ENCODE data around the gene REXO2.
A peak's percentile ranks its signal among the peaks of the same experiment; 100 is the strongest.

The REXO2 gene

DNA sequence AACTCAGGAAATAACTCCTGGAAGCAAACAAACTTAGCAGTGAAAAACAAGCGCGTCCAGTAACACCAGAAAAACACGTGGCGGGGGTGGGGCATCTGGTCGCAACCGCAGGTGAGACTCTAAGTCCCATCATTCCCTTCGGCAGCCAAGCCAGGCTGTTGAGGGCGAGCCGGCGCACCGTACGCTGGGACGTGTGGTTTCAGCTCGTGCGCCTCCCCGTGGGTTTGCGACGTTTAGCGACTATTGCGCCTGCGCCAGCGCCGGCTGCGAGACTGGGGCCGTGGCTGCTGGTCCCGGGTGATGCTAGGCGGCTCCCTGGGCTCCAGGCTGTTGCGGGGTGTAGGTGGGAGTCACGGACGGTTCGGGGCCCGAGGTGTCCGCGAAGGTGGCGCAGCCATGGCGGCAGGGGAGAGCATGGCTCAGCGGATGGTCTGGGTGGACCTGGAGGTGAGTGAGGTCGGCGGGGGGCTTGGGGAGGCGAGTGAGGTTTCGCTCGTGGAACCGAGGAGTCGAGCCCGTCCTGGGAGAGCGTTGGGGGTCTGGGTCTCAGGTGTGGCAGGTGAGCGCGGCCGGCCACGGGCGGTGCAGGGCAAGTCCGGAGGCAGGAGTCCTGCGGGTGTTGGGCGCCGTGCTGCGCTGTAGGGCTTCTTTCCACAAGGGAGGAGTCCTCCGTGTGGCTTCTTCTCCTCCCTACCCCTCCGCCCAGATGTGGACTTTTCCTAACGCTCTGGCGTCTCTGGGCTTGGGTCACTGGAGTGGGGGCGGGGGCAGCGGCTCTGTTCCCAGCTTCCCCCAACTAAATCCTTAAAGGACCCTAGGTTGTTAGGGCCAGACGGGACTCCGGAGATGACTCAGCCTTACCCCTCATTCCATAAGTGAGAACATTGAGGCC is at the start of gene REXO2:
Gene REXO2, plus strand, starts transcription at position 239 of the 892 bp plus-strand sequence. Its CDS starts 62 bp downstream, at position 301.
- peak; percentile 85 to 91 for DNase-seq (ENCODE audit: low read depth in 2 of 2)

DNA sequence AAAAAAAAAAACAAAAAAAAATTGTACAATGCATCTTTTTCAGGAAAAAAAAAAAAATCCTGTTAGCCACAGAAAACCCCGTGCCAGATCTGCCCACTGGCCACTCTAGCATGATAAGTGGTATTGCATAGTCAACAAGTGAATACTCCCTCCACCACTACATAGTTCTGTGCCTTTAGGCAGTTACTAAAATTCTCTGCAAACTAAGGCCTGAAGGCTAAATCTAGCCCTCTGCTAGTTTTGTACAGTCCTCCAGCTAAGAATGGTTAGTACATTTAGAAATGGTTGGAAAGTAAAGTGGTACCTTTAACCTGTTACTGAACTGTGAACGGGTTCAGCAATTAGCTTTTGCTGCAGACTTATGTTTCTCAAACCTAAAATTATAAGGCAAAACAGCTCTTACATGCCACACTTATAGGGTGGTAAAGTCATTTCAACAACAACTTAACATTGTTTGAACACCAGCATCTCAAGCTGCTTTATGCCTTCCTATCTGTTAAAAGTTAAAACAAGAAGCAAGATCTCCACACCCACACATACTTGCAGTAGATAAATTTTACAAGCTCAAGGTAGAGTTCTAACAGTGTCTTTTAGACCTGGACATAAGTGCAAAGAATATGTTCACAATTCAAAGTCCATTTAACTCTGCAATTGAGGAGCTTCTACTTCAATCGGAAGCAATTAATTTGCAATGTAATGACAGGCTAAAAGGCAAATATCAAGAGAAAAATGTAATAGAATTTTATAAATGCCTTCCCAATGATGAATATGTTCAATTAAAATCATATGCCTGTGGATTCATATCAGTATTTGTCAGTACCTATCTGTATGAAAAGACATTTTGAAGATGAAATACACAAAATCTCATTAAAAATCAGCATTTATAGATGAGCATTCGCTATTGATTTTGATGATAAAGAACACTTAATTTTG is 46.3 kb upstream of the REXO2 start:
- no peak for DNase-seq (ENCODE audit: low read depth in 2 of 2)

DNA sequence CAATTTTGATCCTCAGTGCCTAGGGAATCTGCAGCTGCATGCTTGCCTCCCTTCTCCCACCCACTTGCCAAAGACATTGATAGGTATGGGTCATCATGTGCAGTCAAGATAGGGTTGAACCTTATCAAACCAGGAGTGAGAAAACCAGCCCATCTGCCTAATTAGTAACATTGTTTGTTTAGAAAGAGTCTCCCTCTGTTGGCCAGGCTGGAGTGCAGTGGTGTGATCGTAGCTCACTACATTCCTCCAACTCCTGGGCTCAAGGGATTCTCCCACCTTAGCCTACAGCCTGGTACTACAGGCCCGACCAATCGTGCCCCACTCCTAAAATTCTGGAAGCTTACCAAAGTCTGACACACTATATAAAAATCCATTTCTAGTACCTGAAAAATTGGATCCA is 43.5 kb upstream of the REXO2 start:
- DNase-seq (ENCODE audit: low read depth in 2 of 2): no peak

DNA sequence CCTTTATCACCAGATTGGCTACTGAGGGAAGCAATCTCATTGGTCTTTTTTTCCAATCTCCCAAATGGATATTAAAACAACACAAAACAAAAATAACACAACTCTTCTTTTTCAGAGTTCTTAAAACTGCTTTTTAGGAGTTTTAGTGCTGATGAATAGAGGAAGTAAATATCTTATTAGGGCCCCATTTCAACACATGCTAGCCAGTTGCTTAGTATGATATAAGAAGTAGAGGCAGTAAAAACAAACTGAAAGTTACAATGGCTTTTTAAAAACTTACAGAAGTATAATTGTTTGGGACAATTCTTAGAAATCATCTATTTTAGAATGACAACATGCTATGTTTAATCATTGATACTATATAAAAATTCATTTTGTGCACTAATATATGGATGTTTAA is 42.4 kb upstream of the REXO2 start:
- no peak for DNase-seq (ENCODE audit: low read depth in 2 of 2)

DNA sequence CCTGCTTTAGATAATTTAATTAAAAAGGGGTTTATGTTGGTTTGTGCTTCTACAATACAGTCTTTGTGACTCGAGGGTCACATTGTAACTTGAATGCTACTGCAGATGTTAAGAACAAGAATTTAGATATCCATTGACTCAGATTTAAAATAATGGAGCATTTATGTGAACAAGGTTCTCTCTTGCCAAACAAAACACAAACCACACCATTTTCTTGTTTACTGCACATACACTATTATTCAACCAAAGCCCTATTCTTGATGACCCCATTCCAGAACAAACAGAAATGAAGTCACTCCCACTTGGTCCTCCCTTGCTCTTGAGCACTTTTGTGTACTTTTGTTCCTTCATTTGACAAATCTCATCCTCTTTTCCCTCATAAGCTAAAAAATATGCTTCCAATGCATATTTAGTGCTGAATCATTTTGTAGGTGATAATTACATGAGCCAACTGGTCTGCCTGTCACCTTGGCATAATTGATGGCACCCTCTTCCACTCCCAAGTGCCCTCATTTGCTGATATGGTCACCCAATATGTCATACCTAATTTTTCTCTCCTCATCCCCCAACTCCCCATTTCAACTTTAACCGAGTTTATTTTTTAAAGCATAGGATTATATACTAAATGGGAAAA is 41.8 kb upstream of the REXO2 start:
- DNase-seq (ENCODE audit: low read depth in 2 of 2): no peak

DNA sequence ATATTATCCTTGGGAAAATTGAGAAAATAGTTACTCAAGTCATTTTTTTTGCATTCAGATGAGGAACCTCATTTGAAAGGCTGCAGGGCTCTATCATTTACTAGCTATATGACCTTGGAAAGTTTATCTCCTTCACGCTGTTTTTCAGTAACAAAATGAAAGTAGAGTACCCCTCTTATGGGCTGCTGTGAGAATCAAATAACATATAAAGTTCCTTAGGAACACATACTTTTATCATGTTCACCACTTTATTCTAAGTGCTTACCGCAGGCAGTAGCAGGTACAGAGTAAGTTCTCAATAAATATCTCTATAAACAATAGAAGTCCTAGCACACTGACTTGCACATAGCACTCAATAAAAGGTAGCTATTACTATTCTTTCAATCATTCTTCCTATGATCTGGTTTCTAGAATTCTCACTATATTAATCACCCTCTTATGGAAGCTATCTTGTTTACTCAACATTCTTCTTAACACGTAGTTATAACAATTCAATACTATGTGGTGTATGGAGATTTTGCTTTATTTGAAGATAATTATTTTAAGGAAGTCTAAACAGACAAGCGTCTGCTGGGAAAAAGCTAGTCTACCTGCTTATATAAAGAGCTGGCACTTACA is 40.9 kb upstream of the REXO2 start:
- DNase-seq (ENCODE audit: low read depth in 2 of 2): no peak

DNA sequence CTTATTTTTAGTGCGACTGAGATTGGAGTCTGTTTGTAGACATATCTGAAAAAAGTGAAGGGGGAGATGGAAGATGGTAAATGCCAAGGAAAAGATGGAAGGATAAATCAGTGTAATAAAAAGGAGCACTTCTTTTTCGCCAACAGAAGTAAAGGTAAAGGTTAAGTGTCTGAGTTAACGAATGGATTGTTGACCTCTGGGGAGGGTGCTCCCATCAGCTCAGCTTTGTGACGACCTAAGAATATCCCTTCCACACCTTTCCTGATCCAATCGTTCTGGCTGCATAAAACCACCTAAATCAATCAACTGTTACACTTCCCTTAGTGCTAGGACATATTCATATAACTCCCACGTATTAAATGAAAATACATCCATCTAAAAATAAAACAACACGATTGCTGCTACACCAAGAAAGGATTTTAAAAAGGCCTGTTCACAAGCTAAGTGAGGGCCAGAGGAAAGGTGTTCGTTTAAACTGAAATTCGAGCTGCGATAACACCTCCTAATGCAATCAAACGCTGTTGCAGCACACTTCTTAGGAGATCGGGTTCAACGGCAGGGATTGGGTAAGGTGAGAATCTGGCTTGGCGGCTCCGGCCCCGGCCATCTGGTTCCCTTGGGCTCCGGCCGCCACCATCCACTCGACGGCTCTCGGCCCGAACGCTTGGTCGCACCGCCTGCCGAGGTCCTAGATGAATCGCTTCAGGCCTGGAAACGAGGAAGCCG is 39.6 kb upstream of the REXO2 start:
- no peak for DNase-seq (ENCODE audit: low read depth in 2 of 2)

DNA sequence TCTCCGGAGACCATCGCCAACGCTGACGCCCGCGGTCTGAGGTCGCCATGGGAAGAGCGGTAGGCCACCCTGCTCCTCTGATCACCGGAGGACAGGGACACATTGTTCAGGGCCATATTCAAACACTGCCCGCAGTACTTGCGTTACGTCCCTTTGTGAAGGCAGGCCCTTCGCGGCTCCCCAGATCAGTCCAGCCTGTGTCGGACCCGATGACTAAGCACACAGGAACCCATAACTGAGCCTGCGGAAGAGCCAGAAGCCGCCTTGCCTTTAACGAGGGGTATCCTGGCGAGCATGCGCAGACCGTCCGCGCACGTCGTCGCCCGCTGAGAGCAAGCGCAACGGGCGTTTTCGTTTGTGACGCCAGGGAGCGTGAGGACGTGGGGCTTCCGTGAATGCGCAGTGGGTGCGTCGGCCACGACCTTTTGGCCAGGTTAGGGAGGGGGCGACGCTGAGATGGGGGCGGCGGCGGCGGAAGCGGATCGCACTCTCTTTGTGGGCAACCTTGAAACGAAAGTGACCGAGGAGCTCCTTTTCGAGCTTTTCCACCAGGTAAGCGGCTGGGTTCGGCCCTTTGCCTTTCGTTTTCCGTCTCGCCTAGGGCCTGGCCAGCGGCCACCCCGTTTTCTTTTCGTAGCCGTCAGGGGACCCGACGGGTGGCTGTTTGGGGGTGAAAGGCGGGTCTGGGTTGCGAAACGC is 38.9 kb upstream of the REXO2 start, which contains the start of the genes C11orf71 and RBM7:
Gene C11orf71, minus strand, starts transcription at position 296 of the 699 bp plus-strand sequence. Its CDS starts 180 bp downstream, at position 116.
Gene RBM7, plus strand, starts transcription at position 451 of the 699 bp plus-strand sequence. Its CDS starts 6 bp downstream, at position 457.
- peak; percentile 93 to 96 for DNase-seq (ENCODE audit: low read depth in 2 of 2)

DNA sequence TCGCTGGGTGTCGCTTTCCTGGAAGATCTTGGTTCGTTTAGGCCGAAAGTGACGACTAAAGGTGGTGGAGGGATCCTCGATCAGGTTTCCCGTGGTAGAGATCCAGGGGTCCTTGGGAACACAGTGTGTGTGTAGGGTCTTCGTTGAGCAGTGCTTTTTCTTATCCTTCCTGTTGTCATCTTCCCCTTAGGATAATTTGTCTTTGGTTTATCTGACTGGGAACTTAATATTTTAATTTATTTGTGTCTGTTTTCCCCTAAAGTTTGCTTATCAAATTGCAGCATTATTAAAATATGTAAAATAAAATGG is 38.4 kb upstream of the REXO2 start:
- no peak for DNase-seq (ENCODE audit: low read depth in 2 of 2)

DNA sequence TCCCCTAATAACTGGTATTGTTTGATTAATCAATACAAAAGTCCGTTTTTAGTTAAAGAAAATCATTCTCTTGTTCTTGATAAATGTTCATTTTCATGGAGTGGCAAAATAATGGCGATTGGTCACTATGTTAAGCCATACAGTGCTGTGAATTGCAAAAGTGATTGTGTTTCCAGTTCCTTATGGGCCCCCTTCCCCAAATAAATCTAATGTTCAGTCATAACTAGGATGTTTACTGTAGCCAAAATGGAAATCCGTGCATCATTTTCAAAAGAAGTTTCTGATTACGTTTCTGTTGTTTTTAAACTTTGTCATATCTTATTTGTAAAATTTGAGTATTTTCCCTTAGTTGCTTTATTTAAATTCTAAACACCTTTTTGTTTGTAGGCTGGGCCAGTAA is 38.0 kb upstream of the REXO2 start:
- no peak for DNase-seq (ENCODE audit: low read depth in 2 of 2)

DNA sequence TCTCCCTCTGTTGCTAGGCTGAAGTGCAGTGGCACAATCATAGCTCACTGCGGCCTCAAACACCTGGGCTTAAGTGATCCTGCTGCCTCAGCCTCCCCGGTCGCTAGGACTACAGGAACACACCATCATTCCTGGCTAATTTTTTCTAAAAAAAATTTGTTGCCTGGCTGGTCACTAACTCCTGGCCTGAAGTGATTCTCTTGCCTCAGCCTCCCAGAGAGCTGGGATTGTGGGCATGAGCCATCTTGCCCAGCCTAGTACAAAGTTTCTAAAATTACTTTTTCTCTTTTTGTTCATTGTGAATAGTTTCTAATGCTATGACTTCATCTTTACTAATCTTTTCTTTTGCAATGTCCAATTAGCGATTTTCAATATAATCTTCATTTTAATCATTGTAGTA is 26.3 kb upstream of the REXO2 start:
- no peak for DNase-seq (ENCODE audit: low read depth in 2 of 2)

DNA sequence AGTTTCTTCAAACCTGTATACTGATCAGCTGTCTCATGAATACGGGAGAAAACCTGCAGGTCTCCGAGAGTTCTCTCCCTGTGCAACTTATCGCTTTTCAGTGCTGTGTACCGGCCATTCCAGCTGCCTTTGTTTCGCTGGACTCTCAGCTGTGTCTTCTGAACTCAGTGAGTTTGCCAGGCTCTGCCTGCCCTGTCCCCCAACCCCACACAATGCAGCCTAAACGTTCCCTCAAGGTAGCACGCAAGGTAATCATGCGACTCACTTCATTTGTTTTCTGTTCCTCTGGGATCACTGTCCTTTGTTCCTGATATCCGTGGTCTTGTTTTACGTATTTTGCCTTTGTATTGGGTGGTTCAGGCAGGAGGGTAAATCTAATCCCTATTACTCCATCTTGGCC is 25.3 kb upstream of the REXO2 start:
- DNase-seq (ENCODE audit: low read depth in 2 of 2): no peak

DNA sequence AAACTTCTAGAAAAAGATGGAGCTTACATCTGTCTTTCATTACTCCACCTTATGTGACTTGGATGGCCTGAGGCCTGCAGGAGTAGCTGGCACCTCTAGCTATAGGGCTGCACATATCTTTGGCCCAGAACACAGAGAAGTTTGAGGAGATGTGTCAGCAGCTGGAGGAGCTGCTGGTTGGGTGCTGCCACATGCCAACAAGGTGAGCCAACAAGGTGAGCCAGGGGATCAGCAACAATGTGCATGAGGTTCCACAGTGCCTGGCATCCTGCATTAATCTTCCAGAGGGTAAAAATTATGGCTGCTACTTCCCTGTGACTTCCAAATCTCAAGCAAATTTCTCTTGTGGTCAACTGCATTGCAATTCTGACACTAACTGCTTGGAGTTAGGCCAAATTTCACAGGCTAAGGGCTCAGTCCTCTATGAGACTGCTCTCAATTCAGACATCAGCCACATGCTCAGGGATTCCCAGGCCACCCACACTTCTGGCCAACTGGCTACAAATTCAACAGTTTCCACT is 22.8 kb upstream of the REXO2 start:
- no peak for DNase-seq (ENCODE audit: low read depth in 2 of 2)

DNA sequence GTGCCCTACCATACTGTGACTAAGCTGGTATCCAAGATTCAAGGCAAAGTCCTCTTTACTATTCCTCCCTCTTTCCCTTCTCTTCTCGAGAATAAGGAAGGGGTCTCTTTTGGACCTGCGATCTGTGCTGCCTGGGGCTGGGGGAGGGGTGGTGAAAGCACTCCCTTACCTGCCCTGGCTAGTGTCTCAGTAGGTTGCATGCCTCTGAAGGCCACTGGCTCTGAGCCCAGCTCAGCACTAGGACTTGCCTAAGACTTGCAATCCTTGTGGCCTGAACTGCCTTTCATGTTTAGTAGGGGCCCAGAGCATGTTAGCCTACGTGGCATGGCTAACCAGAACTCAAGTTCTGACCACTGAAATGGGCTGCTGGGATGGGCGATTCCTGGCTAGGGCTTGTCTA is 13.0 kb upstream of the REXO2 start:
- DNase-seq (ENCODE audit: low read depth in 2 of 2): no peak

DNA sequence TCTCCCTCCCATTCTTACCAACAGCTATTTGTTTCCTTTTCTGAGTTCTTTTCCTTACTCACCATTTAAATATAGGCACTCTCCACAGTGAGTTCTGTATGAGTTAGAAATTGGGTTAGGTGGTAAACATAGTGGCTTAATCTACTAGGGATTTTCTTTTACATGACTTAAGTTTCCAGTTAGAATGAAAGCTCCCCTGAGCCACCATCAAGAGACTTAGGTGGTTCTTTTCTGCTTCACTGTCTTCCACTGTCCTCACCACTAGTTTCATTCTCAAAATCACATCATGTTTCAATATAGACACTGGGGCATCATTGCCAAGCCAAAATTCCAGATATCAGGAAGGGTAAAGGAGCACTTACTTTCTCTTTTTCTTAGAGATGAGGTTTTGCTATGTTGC is 9.0 kb upstream of the REXO2 start:
- DNase-seq (ENCODE audit: low read depth in 2 of 2): no peak

DNA sequence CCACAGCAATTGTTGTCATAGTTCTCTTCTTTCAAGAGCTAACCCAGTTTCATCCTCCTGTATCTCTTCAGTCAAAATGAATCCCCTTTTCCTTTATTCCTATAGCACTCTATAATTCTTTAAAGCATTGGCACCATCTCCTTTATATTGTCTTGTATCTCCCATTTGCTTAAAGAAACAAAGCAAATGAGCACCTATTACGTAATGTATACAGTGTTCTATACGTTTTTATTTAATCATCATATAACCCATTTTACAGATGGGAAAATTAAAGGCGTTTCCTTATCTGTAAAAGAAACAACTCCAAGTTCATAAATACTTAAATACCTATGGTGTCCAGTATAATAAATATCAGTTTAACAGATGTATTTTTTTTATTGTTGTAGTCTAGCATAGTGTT is 6.4 kb upstream of the REXO2 start:
- no peak for DNase-seq (ENCODE audit: low read depth in 2 of 2)

DNA sequence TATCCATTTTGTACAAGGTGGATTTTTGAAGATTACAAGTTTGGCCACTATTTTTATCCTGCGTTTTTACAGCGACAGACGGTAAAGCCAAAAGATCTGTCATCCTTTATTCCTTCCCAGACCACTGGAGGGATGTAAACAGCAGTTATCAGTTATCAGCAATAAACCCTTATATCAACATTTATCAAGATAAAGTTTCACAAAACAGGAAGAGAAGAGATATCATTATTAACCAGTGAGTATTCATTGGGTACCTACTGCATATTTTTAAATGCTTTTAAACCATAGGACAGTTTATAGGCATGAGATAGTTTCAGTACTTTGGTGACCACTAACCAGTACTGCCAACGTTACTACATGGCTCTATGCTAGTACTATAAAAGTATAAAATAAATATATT is 5.9 kb upstream of the REXO2 start:
- no peak for DNase-seq (ENCODE audit: low read depth in 2 of 2)

DNA sequence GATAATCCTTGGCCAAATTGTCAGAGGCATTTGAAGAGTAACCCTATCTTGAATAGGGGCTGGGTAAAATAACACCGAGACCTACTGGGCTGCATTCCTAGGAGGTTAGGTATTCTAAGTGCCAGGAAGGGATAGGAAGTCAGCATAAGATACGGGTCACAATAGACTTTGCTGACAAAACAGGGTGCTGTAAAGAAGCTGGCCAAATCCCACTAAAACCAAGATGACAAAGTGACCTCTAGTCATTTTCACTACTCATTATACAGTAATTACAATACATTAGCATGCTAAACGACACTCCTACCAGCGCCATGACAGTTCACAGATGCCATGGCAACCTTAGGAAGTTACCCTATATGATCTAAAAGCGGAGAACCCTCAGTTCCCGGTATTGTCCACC is 964 bp upstream of the REXO2 start:
- no peak for DNase-seq (ENCODE audit: low read depth in 2 of 2)

DNA sequence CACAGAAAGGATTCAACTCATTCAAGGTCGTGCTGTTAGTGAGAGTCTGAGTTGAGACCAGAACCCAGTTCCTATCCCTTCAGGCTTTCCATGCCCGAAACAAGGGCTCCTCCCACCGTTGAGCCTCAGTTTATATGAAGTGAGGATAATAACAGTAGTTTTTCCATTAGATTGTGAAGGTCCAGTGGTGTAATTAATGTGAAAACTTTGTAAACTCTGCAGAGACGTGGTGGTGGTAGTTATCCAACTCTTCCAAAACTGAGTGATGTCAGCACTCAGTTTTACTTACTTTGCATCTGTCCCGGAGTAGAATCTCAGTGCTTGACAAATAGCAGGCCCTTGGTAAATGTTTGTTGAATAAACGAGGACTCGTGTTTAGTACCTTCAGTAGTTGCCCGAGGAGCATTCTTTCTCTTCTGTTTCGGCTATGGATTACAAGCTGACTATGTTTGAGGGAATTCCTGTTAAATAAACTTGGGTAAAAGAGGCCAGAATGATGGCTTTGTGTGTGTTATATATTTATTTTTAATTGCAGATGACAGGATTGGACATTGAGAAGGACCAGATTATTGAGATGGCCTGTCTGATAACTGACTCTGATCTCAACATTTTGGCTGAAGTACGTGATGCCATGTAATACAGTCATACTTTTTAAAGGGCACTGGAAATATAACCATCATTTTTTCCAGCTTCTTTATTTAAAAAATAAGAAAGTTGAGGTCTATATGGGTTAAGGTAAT is 1.0 kb downstream of the REXO2 start:
- DNase-seq (ENCODE audit: low read depth in 2 of 2): no peak
